ENCODE data around the gene LIPF. TPM values are rescaled to one million over a fixed set of nuclear protein-coding genes. Genes with fewer than 3 reads are reported as not detected.

The LIPF gene
- total and polyA plus RNA-seq, 2 of the 13 experiments (the other 11 are each of a cell fraction or from before 2014, with no cell fraction given): not detected

GRCh38 chr10:88725798-88726197 lies 61.6 kb downstream of the LIPF start:
- intact Hi-C loops (cut with micrococcal nuclease; ENCODE audit: unreplicated experiment) (no loop called here), in situ Hi-C loops (cut with HindIII; ENCODE audit: extremely low pct_ligation_motif_present, low pct_unique_long_range_greater_than_20kb) (no loop called here)
- Histone ChIP-seq H3K27me3 (ENCODE audit: control insufficient read depth in 1 of 2, insufficient read depth in 2 of 2, low read length in 2 of 2) (no peaks in the 10 kb centered on the region; a peak in 1 of 5 replicates), H3K36me3 (replicated peaks in 1 of 2; ENCODE audit: control insufficient read depth in 1 of 2, insufficient read depth in 2 of 2, low read length in 2 of 2) (no peaks in the 10 kb centered on the region), H3K9me3 (ENCODE audit: low read length) (no peaks in the 10 kb centered on the region), H3K27ac (ENCODE audit: extremely low read length, insufficient read depth, low read length) (no peak overlapping the region), H3K4me1 (ENCODE audit: insufficient read depth, low read length) (no peaks in the 10 kb centered on the region), H3K9ac (ENCODE audit: insufficient read depth, low read depth, low read length) (no peak overlapping the region), H3K4me3 (replicated peaks in 1 of 3; ENCODE audit: insufficient read depth in 1 of 3, low read depth in 2 of 3, low read length in 3 of 3) (no peak overlapping the region), H3K79me2 (ENCODE audit: insufficient read depth, low read length) (no peaks in the 10 kb centered on the region), H4K20me1 (ENCODE audit: insufficient read depth, low read length) (no peaks in the 10 kb centered on the region), H3K4me2 (ENCODE audit: low read depth, low read length) (no peak overlapping the region), H2AFZ (ENCODE audit: low read length) (no peak overlapping the region)
- ChIA-PET POLR2A (no interaction called here), CTCF (ENCODE audit: low intra/inter-chr PET ratio, low total read pairs) (no interaction called here)
- WGBS (ENCODE audit: low lambda C conversion rate): 0% methylated on average over 1 of the region's 1 CpG
- DNase-seq (ENCODE audit: low spot score) (no peak), FAIRE-seq (no peak), ATAC-seq (no peak)
- TF ChIP-seq, protein P1, sequence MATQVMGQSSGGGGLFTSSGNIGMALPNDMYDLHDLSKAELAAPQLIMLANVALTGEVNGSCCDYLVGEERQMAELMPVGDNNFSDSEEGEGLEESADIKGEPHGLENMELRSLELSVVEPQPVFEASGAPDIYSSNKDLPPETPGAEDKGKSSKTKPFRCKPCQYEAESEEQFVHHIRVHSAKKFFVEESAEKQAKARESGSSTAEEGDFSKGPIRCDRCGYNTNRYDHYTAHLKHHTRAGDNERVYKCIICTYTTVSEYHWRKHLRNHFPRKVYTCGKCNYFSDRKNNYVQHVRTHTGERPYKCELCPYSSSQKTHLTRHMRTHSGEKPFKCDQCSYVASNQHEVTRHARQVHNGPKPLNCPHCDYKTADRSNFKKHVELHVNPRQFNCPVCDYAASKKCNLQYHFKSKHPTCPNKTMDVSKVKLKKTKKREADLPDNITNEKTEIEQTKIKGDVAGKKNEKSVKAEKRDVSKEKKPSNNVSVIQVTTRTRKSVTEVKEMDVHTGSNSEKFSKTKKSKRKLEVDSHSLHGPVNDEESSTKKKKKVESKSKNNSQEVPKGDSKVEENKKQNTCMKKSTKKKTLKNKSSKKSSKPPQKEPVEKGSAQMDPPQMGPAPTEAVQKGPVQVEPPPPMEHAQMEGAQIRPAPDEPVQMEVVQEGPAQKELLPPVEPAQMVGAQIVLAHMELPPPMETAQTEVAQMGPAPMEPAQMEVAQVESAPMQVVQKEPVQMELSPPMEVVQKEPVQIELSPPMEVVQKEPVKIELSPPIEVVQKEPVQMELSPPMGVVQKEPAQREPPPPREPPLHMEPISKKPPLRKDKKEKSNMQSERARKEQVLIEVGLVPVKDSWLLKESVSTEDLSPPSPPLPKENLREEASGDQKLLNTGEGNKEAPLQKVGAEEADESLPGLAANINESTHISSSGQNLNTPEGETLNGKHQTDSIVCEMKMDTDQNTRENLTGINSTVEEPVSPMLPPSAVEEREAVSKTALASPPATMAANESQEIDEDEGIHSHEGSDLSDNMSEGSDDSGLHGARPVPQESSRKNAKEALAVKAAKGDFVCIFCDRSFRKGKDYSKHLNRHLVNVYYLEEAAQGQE (IDR thresholded peaks at IDR 0.05; ENCODE audit: borderline replicate concordance in 1 of 2, low read depth in 1 of 2, low read length in 2 of 2): no peak
- no peak for TF ChIP-seq ZNF44 (CRISPR knock-in tag; IDR thresholded peaks at IDR 0.05)
- TF ChIP-seq CENPX (CRISPR knock-in tag; IDR thresholded peaks at IDR 0.05): no peak
- TF ChIP-seq ZFYVE20 (CRISPR knock-in tag; IDR thresholded peaks at IDR 0.05; ENCODE audit: borderline replicate concordance, low read depth): no peak
- no peak for TF ChIP-seq ZNF432 (CRISPR knock-in tag; IDR thresholded peaks at IDR 0.05; ENCODE audit: borderline replicate concordance)
- no peak for TF ChIP-seq ZFP62 (CRISPR knock-in tag; IDR thresholded peaks at IDR 0.05)
- no peak for TF ChIP-seq NFIB (CRISPR knock-in tag; IDR thresholded peaks at IDR 0.05; ENCODE audit: borderline replicate concordance)
- no peak for TF ChIP-seq ZNF891 (CRISPR knock-in tag; IDR thresholded peaks at IDR 0.05)
- no peak for TF ChIP-seq ZNF773 (CRISPR knock-in tag; IDR thresholded peaks at IDR 0.05; ENCODE audit: borderline replicate concordance)
- TF ChIP-seq ZNF326 (CRISPR knock-in tag; IDR thresholded peaks at IDR 0.05; ENCODE audit: borderline replicate concordance): no peak
- BruUV-seq (replicated peaks): no TSS peak

Measured in HepG2 (cell line).